ENCODE results near the gene LNX1.
"Not testable (repeated sequence)": the region's sequence is repeated elsewhere in the genome, so short reads cannot be mapped to it uniquely, and the experiment has no call there.

Gene LNX1

GRCh38 chr4:53453385-53453784, 137.9 kb downstream of the LNX1 start:
- no peak for DNase-seq

GRCh38 chr4:53450773-53451172, 140.5 kb downstream of the LNX1 start:
- DNase-seq: no peak

GRCh38 chr4:53444954-53445353, 146.3 kb downstream of the LNX1 start:
- no peak for DNase-seq

- no peak for DNase-seq
These were observed 149.7 kb downstream of the LNX1 start for GRCh38 chr4:53441564-53441963.

GRCh38 chr4:53436251-53436650, 155.0 kb downstream of the LNX1 start:
- no peak for DNase-seq

- DNase-seq: no peak
These were observed 158.5 kb downstream of the LNX1 start for GRCh38 chr4:53432528-53433424.

- DNase-seq: no peak
These were observed 160.2 kb downstream of the LNX1 start for GRCh38 chr4:53431052-53431451.

- no peak for DNase-seq
These were observed 163.9 kb downstream of the LNX1 start for GRCh38 chr4:53427366-53427765.

- DNase-seq: no peak
These were observed 167.0 kb downstream of the LNX1 start for GRCh38 chr4:53424280-53424679.

- DNase-seq: no peak
These were observed 168.9 kb downstream of the LNX1 start for GRCh38 chr4:53422367-53422766.

GRCh38 chr4:53421791-53422190, 169.5 kb downstream of the LNX1 start:
- DNase-seq: no peak

- DNase-seq: no peak
These were observed 172.1 kb downstream of the LNX1 start for GRCh38 chr4:53419208-53419607.

GRCh38 chr4:53409479-53409878, 181.8 kb downstream of the LNX1 start:
- DNase-seq: not testable (repeated sequence)
